ENCODE results near the gene NKX3-2.

DNA sequence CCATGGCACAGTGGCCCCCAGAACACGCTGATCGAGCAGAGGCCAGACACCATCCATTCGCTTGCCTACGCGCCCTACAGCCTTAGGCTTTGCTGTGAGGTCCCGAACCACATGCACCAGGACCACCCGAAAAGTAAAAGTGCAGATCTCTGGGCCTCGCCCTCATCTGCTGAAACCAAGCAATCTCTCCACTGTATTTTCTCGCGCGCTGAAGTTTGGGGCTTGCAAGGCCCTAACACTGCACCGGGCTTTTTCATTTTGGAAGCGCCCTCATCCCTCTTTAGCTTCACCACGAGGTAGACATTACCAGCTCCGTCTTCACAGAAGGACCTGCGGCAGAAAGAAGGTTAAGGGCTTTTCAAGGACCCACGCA, 21.2 kb downstream of the NKX3-2 start:
- TF ChIP-seq POLR2A (IDR thresholded peaks at IDR 0.05; ENCODE audit: low read length) (no peak), GATA1 (IDR thresholded peaks at IDR 0.05; ENCODE audit: low read depth, low read length) (no peak)

Data from erythroblast (primary cell).